ENCODE results near the gene FMC1.
A peak's percentile ranks its signal among the peaks of the same experiment; 100 is the strongest.
"Not testable (repeated sequence)": the region's sequence is repeated elsewhere in the genome, so short reads cannot be mapped to it uniquely, and the experiment has no call there.

The FMC1 gene

DNA sequence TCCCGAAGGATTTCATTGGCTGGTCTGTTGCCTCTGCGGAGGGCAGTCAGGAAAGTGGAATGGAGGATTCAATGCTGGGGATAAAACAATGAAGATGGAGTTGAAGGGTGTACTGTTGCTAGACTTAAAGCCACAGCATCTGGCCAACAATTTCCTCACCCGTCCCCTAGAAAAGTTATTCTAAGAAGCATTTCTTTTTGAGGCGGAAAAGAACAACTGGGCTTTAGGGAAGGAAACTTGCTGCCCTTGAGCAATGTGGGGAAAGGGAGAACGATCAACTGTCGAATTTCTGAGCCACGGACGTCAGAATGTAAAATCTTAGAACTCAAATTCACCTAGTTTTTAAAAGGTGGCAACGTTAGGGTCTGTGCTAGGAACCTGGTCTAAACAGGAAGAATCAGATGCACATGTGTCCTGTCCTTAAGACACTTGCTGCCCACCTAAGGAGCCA, 664 bp downstream of the FMC1 start:
- no peak for FAIRE-seq

DNA sequence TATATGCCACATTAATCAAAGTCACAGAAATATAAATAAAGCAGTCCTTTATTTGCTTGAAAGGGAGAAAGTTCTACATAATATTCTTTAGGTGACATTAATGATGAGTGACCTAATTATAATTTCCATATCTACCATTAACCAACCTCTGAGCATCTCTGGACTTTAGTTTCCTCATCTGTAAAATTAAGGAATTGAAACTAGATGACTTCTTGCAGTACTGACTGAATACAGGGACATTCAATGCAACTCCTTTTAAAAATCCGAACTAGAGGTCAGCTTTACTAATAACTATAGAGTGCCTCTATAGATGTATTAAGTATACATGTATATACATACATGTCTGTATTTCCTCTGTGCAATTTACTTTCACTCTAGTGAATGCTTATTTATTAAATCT, 3.9 kb downstream of the FMC1 start:
- FAIRE-seq, result no peak

DNA sequence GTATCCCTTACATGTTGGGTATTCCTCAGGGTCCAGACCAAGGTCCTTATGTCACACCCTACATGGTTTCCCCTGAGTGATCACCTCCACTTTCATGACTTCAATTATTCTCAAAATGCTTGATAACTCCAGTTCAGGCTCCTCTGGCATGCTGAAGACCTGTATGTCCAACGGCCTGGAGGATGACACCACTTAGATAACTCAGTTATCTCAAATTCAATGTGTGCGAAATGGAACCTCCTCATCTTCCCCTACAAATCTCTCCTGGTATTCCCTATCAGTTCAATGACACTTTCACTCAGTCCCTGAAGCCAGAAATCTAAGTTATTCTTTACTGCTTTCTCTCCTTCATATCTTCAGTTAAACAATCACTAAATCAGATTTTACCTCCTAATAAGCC, 9.9 kb downstream of the FMC1 start:
- no peak for FAIRE-seq

DNA sequence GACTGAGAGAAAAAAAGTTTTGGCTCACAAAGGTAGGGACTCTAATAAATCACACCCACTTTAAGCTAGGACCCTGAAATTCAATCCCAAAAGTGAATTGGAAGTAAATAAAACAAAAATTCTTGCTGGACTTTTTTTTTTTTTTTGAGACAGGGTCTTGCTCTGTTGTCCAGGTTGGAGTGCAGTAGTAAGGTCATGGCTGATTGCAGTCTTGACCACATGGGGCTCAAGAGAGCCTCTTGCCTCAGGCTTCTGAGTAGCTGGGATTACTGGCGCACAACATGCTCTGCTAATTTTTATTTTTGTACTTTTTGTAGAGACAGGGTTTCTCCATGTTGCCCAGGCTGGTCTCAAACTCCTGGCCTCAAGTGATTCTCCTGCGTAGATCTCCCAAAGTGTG, 13.6 kb downstream of the FMC1 start:
- no peak for FAIRE-seq

DNA sequence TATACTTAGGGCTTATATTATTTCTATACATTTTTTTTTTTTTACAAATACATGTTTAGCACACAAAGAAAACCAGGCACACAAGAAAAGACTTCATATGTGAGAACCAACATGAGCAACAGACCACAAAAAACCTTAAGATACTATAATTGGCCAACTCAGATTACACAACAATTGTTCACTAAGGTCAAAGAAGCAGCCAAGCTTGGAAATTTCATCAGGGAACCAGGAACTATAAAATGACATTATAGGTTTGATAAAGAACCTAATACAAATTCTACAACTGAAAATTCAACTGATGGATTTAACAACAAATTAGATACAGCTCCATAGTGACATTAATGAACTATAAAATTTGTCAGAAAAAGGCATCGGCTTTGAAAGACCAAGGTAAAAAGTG, 14.2 kb downstream of the FMC1 start:
- FAIRE-seq, result no peak

DNA sequence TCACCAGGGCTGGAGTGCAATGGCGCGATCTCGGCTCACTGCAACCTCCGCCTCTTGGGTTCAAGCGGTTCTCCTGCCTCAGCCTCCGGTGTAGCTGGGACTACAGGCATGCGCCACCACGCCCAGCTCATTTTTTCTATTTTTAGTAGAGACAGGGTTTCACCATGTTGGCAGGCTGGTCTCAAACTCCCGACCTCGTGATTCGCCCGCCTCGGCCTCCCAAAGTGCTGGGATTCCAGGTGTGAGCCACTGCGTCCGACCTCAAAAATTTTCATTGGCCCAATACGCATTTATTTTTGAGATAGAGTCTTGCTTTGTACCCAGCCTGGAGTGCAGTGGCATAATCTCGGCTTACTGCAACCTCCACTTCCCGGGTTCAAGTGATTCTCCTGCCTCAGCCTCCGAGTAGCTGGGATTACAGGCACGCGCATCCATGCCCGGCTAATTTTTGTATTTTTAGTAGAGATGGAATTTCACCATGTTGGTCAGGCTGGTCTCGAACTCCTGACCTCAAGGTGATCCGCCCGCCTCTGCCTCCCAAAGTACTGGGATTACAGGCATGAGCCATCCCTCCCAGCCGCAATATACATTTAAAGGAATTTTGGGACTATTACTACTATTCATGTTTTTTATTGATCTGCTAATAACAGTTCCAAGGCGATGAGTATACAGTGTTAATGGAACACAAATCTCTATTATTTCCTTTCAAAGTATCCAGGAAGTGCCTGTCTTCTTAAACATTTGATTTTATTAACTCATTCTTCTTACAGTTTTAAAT, 16.8 kb downstream of the FMC1 start:
- not testable (repeated sequence) for FAIRE-seq

DNA sequence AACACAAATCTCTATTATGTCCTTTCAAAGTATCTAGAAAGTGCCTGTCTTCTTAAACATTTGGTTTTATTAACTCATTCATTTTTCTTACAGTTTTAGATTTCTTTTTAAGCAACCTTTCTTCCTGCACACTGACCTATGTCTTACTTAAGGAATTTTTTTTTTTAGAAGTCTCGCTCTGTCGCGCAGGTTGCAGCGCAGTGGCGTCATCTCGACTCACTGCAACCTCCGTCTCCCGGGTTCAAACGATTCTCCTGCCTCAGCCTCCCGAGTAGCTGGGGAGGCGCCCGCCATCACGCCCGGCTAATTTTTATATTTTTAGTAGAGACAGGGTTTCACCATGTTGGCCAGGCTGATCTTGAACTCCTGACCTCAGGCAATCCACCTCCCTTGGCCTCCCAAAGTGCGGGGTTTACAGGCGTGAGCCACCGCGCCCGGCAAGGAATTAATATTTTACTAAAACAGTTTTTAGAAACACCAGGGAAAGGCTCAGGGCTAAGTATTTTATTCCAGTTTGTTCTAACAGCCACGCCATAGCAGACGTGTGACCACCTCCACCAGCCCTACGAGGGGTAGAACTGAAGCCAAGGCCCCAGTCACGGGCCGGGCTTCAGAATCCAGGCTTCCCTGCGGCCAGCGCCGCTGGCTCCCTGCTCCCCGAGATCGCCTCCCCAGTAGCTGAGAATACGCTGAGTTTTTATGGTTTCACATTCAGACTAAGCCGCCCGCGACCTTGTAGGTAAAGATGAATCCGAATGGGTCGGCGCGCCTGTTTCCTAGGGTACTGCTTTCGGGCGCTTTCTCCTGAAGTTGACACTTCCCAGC, 17.6 kb downstream of the FMC1 start:
- no peak for FAIRE-seq

DNA sequence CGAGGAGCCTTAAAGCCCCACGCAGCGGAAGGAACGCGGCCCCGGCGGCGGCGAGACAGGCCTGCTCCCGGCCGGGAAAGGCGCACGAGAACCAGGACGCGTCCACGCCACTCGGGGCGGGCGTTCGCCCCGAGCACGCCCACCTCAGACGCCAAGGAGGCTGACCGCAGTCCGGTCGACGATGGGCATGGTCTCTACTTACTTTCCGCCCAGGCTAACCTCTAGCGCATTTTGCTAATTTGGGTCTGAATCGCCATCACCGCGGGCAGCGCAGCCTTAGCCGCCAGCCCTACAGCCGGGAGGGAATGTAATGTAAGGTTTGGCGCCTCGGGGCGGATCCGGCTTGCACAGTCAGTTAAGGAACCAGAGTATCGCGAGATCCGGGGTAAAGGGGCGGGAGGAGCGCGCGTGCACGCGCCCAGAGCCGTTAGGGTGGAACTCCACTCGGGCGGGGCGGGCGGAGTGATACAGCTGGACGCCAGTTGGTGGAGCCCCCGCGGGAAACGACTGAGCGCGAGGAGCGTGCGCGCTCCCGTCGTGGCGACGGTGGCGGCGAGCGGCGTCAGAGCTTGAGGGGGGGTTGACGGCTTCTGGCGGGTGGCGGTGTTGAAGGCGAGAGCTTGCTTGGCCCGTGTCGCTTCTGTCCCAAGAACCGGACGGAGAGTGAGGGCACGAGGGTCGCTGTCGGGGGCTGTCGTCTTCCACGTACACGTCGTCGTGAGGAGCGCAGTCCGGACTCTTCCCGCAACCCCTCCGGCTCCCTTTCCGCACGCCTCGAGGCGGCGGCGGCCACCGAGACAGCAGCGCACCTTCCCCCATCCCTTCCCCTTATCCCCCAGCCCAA, 18.5 kb downstream of the FMC1 start, which contains the start of gene LUC7L2:
TSS of gene LUC7L2 (plus strand) at position 529 of the 844 bp plus-strand sequence. CDS start 368 bp downstream, outside the sequence.
- peak; percentile 95 for FAIRE-seq

DNA sequence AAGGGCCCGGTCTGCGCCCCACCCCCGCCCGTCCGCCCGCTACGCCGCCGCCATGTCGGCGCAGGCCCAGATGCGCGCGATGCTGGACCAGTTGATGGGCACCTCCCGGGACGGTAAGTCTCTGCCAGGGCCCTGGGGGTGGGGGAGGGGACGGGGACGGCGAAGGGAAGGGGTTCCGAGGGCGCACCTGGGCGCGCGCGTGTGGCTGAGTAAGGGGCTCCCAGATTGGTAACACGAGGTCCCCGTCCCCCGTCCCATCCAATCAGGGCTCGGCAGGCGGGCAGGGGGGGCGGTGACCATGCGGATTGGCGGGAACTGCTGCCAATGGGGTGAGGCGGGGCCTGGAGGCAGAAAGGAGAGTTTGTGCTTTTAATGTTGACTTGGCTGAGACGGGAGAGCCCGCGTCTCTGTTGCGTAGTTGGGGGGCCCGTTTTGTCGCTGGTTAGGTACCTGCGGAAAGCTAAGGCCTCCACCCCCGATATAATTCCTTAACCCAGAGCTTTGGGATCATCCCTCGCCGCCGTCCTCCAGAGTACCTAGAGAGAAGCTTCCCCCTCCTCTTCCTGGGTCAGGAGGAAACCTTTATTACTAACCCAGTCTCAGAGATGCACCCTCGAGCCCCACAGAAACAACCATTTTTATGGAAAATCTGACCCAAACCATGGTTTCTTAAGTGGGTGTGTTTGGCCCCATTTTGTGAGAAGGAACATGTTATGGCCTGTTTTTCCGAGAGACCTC, 19.2 kb downstream of the FMC1 start:
- peak; percentile 92 for FAIRE-seq

DNA sequence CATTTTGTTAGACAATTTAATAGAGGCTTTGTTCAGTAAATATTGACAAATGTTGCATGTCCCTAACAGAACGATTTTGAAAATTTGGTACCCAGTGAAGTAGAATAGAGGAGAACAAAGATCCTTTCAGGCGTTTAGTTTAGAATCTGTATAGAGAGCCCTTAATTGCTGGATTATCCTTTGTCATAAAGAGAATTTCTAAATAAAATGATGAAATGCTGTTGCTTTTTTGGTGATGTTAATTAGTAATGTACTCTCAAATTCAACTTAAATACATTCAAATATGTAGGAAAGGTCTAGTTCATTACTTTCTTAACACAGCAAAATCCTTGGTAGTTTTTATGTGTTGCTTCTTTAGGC, 19.8 kb downstream of the FMC1 start:
- FAIRE-seq, result no peak

DNA sequence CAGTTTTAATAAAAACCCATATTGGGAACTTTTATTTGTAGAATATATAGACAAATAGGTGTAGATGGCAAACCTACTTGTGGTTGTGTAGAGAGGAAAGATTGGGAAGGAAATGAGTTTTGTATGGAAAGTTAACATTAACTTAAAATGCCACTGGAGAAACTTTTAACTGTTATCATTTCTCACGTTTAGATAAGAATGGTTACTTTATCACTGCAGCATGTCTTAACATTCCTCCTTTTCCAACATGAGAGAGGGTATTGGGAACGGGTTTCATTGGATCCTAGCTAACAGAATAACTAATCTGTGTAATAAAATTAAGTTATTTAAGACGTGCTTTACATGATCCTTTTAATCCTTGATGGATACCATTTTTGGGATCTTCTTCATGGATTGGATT, 20.4 kb downstream of the FMC1 start:
- no peak for FAIRE-seq

DNA sequence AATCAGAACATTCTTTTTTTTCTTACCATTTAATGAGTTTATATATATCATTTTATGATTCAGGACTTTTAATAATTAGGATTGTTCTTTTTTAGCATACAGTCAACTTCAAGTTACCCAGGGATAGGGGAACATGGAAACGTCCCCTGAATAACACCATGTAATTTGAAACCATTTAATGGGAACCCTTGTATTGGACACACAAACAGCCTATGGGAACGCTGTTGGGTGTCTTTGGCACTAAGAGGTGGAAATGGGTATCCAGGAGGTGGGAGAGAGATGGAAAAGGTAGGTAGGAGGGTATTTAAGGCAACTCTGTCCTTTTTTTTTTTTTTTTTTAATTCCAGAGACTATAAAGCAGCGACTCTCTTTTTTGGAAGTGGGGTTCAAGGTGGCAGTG, 21.2 kb downstream of the FMC1 start:
- peak; percentile 41 for FAIRE-seq

DNA sequence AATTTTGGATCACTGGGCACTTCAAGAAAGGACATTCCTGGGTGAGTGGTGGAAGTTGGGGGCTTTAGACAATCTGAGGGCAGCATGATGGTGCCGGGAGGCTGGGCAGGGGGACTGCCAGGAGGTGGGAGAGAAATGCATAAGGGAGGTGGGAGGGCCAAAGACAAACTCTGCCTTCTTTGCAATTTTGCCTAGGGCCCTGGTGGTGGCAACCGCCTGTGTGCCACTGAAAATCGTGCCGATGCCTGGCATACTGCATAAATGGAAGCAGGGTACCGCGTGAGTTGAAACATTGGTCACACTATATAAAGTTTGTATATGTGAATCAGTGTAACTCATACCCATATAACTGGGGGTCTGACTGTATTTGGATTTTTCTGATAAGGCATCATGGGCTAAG, 21.8 kb downstream of the FMC1 start:
- no peak for FAIRE-seq

DNA sequence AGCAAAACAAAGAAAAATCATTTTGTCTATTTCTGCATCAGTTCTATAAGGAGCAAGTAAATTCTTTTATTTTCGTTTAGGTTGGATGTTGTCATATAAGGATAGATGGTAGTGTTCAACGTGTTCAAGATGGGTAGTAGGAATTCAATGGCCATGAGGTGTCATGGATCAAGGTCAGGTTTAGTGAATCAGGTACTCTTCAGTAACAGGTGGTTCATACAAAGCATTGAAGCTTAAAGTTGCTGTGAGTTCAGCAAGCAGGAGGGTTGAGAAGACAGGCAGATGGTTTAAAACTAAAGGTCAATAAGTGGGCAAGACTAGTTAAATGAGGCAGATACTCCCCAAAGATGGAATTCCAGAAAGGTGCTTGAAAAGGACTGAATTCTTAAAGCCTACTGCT, 24.2 kb downstream of the FMC1 start:
- no peak for FAIRE-seq

DNA sequence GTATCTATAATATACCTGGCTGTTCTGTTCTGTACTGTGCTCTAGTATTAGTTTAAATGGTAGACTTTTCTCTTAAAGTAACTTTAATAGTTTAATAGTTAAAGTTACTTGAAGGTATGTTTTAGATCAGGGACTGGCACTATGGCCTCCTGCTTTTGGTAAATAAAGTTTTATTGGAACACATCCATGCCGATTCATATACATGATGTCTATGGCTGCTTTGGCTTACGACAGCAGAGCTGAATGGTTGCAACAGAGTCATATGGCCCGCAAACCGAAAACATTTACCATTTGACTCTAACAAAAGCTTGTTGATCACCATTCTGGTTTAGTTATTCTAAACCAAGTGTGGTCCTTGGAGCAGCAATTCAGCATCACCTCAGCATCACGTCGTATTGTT, 25.3 kb downstream of the FMC1 start:
- FAIRE-seq, result no peak

DNA sequence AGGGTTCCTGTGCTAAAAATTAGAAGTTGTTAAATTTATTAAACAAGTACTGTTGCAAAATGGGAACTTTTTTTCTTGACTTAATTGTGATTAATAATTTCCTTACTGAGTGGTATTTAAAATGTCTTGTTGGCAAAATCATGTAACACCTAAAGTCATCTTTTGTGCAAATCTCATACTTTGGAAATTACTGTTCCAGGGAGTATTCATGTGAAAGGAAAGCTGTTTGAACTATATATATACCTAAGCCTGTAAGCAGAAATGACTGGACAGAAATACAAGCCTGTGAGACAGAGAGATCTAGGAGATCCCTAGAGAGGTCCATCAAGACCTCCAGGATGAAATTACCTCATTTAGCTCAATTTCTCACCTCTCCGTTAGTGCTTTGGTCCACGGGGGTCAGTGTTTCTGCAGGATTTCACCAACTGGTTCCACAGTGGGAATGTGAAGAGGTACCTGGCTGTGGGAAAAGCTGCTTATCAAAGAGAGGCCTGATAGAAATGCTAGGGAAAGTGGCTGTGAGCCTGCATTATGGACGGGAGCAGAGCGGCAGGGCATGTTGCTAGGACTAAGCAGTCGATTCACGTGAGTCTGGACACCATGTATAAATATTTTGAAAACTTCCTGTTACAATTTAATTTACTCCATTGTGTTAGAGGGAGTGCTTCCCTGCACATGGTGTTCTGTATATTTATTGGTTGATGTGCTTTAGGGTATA, 26.5 kb downstream of the FMC1 start:
- FAIRE-seq, result no peak

DNA sequence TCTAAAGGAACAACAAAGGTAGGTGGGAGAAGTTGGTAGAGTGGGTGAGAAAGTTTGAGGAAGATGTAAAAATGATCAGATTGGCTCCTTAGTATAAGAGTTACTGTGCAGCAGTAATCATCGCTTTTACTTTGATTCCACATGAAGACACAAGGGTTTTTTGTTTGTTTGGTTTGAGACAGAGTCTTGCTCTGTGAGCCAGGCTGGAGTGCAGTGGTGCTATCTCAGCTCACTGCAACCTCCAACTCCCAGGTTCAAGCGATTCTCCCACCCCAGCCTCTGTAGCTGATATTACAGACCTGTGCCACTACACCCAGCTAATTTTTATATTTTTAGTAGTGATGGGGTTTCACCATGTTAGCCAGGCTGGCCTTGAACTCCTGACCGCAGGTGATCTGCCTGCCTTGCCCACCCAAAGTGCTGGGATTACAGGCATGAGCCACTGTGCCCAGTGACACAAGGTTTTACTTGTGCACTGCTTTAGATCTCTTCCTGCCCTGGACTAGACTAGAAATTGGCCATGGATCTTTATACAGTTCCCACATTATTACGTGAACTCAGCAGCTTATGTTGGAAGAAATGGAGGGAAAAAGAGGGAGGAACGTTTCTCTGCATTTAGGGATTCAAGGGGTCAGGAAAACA, 29.3 kb downstream of the FMC1 start:
- FAIRE-seq, result no peak

DNA sequence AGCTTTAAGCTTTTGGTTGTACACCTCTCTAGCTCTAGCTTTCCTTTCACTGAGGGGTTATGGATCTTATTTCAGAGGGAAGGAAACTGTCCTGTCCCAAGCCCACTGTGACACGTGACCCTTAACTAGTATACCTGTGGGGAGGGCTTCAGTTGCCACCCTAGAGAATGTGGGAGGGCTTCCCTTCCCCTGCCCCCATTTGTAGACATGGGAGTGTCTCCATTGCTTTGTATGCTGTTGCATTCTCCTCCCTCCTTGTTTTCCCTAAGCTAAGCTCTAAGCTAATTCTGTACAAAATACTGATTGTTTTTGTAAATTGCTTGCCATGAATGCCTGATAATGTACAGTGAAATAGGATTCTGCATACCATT, 29.8 kb downstream of the FMC1 start:
- FAIRE-seq, result no peak

DNA sequence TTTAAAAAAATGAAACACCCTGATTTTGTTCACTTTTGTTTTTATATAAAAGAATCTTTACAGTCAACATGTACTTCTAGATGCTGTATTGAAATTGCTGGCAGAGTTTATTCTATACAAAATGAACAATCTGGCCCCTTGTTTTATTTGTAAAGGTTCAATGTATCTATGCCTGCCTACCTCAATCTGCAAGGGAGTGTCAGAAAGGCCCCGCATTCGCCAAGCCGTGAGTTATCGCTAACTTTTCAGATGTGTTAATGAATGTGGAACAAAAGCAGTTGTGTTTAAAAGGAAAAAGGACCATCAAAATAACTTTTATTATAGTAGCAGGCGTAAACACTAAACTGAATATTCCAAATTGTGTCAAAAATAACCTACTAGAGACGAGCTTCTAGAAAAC, 33.1 kb downstream of the FMC1 start:
- no peak for FAIRE-seq

DNA sequence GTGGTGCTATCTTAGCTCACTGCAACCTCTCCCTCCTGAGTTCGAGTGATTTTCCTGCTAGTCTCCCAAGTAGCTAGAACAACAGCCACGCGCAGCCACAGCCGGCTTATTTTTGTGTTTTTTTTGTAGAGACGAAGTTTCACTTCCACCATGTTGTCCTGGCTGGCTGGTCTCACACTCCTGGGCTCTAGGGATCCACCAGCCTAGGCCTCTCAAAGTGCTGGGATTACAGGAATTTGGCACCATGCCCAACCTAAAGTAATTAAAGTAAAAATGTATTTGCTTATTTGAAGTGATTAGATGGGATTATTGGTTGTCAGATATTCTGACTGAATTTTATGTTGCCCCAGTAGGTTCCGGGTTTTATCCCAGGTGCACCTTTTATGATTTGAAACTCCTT, 41.3 kb downstream of the FMC1 start:
- FAIRE-seq, result no peak

DNA sequence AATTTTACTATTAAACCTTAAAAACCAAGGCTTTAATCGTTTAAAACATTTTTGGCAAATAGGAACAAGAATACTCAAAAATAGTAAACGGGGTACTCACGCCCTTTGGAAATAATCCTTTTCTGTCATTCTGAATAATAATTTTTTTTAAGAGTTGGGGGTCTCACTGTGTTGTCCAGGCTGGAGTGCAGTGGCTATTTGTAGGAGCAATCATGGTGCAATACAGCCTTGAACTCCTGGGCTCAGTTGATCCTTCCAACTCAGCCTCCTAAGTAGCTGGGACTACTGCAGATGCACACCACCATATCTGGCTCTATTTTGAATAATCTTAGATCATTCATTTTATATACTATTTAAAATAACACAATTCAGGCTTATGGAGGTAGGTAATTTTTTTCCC, 43.5 kb downstream of the FMC1 start:
- FAIRE-seq, result no peak

DNA sequence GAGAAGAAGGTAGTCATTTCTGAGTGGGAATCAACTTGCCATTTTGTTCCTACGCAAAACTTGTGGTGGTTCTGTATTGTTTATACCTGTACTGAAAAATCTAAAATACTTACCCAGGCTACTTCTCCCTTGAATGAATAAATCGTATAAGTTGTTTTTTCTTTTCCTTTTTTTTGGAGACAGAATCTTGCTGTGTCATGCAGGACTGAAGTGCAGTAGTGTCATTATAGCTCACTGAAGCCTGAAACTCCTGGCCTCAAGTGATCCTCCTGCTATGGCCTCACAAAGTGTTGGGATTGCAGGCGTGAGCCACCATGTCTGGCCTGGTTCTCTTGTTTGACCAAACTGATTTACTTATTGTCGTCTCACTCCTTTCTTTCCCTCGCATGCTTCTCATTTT, 46.5 kb downstream of the FMC1 start:
- no peak for FAIRE-seq
